Prostate gland (tissue), 2 donors: Measurements from ENCODE around the gene ZNF764. TPM values are rescaled to one million over a fixed set of nuclear protein-coding genes. Genes with fewer than 3 reads are reported as not detected.

Source experiments
- DNase-seq: peaks from one replicate; pipeline ENCODE4 v3.0.0-alpha.2; 2019; ENCODE audit warnings: low spot score
- H3K27ac ChIP-seq, 2 donors: fragments of 200-600 bp; sonication (generic); 2 replicates each; pipeline ENCODE4 v1.5.1; 2017 to 2019
- H3K27me3 ChIP-seq: fragments of 200-600 bp; sonication (generic); replicated peaks from 2 replicates; pipeline ENCODE4 v1.5.1; 2019; ENCODE audit not compliant: insufficient read depth
- H3K36me3 ChIP-seq, 2 donors: fragments of 200-600 bp; sonication (generic); 1 replicate in 1 of 2; 2 replicates in 1 of 2; pipeline versions ENCODE4 v1.5.1 to v1.8.1; 2017 to 2019
- H3K4me1 ChIP-seq: fragments of 200-600 bp; sonication (generic); replicated peaks from 2 replicates; pipeline ENCODE4 v1.5.1; 2019
- H3K4me3 ChIP-seq, 2 donors: fragments of 200-600 bp; sonication (generic); 2 replicates each; pipeline ENCODE4 v1.5.1; 2017 to 2019
- H3K9me3 ChIP-seq: fragments of 200-600 bp; sonication (generic); 2 replicates; pipeline ENCODE4 v1.5.1; 2017
- CTCF ChIP-seq, 4 experiments: fragments of 200-600 bp in 2 of 4; fragments of 450-650 bp in 2 of 4; sonication (generic) in 2 of 4; IDR thresholded peaks; 1 replicate in 3 of 4; 2 replicates in 1 of 4; pipeline ENCODE4 v1.5.1; 2016 to 2019; ENCODE audit warnings: antibody characterized with exemption in 4 of 4, mild to moderate bottlenecking in 2 of 4, moderate library complexity in 2 of 4
- POLR2A ChIP-seq: fragments of 450-650 bp; IDR thresholded peaks from one replicate; pipeline ENCODE4 v1.6.1; 2016; ENCODE audit warnings: antibody characterized with exemption, mild to moderate bottlenecking
- POLR2AphosphoS5 ChIP-seq: sonication (generic); formaldehyde crosslinking; IDR thresholded peaks from one replicate; pipeline ENCODE4 v1.6.1; 2017; ENCODE audit warnings: antibody characterized with exemption
- WGBS: methylation state at CpG from one replicate; pipeline ENCODE4 v1.1.5; 2018; 5-methylcytosine and 5-hydroxymethylcytosine counted together
- intact Hi-C: fragments of 100-400 bp; cut with DNase I; formaldehyde crosslinking; loops from one replicate; pipeline ENCODE4 v1.14.2; 2022
- total RNA-seq, 2 donors: library from RNA; depleted of rRNA; stranded (reverse); fragments of >200 nt; gene quantifications; one replicate each; pipeline ENCODE4 v1.1.0, GENCODE V29; 2016

The ZNF764 gene
- total RNA-seq, 2 donors from 2014 or later = 15.7 to 22.5 TPM

- WGBS = 96% methylated on average over 7 of the region's 7 CpGs
- peaks cover 0 to 4% of the 10 kb centered on the region in 2 donors for H3K36me3 ChIP-seq
These were observed 36.7 kb downstream of the ZNF764 start for GRCh38 chr16:30521476-30521872.

GRCh38 chr16:30519120-30520049 lies 38.8 kb downstream of the ZNF764 start:
- TF ChIP-seq POLR2A (no peak), CTCF (IDR thresholded peaks at IDR 0.05) (no peak), POLR2AphosphoS5 (no peak)
- WGBS = 81% methylated on average over 20 of the region's 20 CpGs
- Histone ChIP-seq H3K4me3 (no peak overlapping the region), H3K4me1 (no peaks in the 10 kb centered on the region), H3K36me3 (no peaks in the 10 kb centered on the region), H3K9me3 (no peaks in the 10 kb centered on the region), H3K27me3 (no peaks in the 10 kb centered on the region), H3K27ac (no peak overlapping the region)
- no peak for DNase-seq
- intact Hi-C loops = no loop called here

More at GRCh38 chr16:30521476-30521872, 36.7 kb downstream of the ZNF764 start:
- intact Hi-C loops = no loop called here
- no peaks in the 10 kb centered on the region for H3K4me1 ChIP-seq
- H3K4me3 ChIP-seq = no peak overlapping the region
- DNase-seq = no peak
- no peaks in the 10 kb centered on the region for H3K9me3 ChIP-seq
- TF ChIP-seq POLR2A (no peak), POLR2AphosphoS5 (no peak), CTCF (IDR thresholded peaks at IDR 0.05) (no peak)
- no peaks in the 10 kb centered on the region for H3K27me3 ChIP-seq
- H3K27ac ChIP-seq = no peak overlapping the region

- intact Hi-C loops = no loop called here
- no peak overlapping the region for H3K27ac ChIP-seq
- WGBS = 86% methylated on average over 10 of the region's 10 CpGs
- H3K36me3 ChIP-seq = no peaks in the 10 kb centered on the region
- no peaks in the 10 kb centered on the region for H3K27me3 ChIP-seq
- H3K4me3 ChIP-seq = no peak overlapping the region
- no peaks in the 10 kb centered on the region for H3K9me3 ChIP-seq
- TF ChIP-seq CTCF (IDR thresholded peaks at IDR 0.05) = no peak
- DNase-seq = no peak
- H3K4me1 ChIP-seq = no peaks in the 10 kb centered on the region
These were observed 39.6 kb downstream of the ZNF764 start for GRCh38 chr16:30518552-30518951.

- intact Hi-C loops = no loop called here
- Histone ChIP-seq H3K9me3 (no peaks in the 10 kb centered on the region), H3K36me3 (no peaks in the 10 kb centered on the region), H3K4me1 (no peaks in the 10 kb centered on the region), H3K4me3 (no peak overlapping the region), H3K27ac (no peak overlapping the region), H3K27me3 (no peaks in the 10 kb centered on the region)
- DNase-seq = no peak
- WGBS = 68% methylated on average over 2 of the region's 2 CpGs
- TF ChIP-seq POLR2A = no peak
These were observed 42.9 kb downstream of the ZNF764 start for GRCh38 chr16:30515275-30515674.

GRCh38 chr16:30511509-30511908 lies 46.7 kb downstream of the ZNF764 start:
- intact Hi-C loops = no loop called here
- WGBS = 90% methylated on average over 3 of the region's 3 CpGs
- Histone ChIP-seq H3K4me3 (no peak overlapping the region), H3K36me3 (no peaks in the 10 kb centered on the region), H3K4me1 (no peaks in the 10 kb centered on the region), H3K9me3 (no peaks in the 10 kb centered on the region), H3K27ac (no peak overlapping the region), H3K27me3 (no peaks in the 10 kb centered on the region)
- TF ChIP-seq POLR2AphosphoS5 = no peak
- TF ChIP-seq POLR2A = no peak
- no peak for TF ChIP-seq CTCF (IDR thresholded peaks at IDR 0.05)
- DNase-seq = no peak
